NCI-H524 (cell line): ENCODE results near the gene LPGAT1.
"Not testable (repeated sequence)": the region's sequence is repeated elsewhere in the genome, so short reads cannot be mapped to it uniquely, and the experiment has no call there.

ENCODE experiments used
- DNase-seq, 2 experiments: peaks; one replicate each; lab custom pipeline; 2025; lab: John Stamatoyannopoulos, UW

The LPGAT1 gene

GRCh38 chr1:211735208-211736170, 95.1 kb downstream of the LPGAT1 start:
- DNase-seq: no peak

GRCh38 chr1:211734791-211735190, 95.8 kb downstream of the LPGAT1 start:
- no peak for DNase-seq

GRCh38 chr1:211734359-211734758, 96.2 kb downstream of the LPGAT1 start:
- no peak for DNase-seq

GRCh38 chr1:211732293-211732980, 98.1 kb downstream of the LPGAT1 start:
- DNase-seq: no peak

GRCh38 chr1:211731456-211732292, 98.9 kb downstream of the LPGAT1 start:
- DNase-seq: peak in 1 of 2 experiments; percentile 43

- no peak for DNase-seq
These were observed 100.2 kb downstream of the LPGAT1 start for GRCh38 chr1:211730347-211730746.

- DNase-seq: no peak
These were observed 101.3 kb downstream of the LPGAT1 start for GRCh38 chr1:211729238-211729637.

GRCh38 chr1:211726467-211726995, 104.0 kb downstream of the LPGAT1 start:
- peak in 1 of 2 experiments; percentile 27 for DNase-seq

- DNase-seq: no peak
These were observed 105.8 kb downstream of the LPGAT1 start for GRCh38 chr1:211724687-211725196.

GRCh38 chr1:211723273-211723672, 107.3 kb downstream of the LPGAT1 start:
- no peak for DNase-seq

GRCh38 chr1:211722277-211723175, 108.0 kb downstream of the LPGAT1 start:
- DNase-seq: no peak

GRCh38 chr1:211716555-211716954, 114.0 kb downstream of the LPGAT1 start:
- DNase-seq: not testable (repeated sequence)

GRCh38 chr1:211715971-211716370, 114.6 kb downstream of the LPGAT1 start:
- DNase-seq: peak; percentile 57 to 94

- peak in 1 of 2 experiments; percentile 28 for DNase-seq
These were observed 116.4 kb downstream of the LPGAT1 start for GRCh38 chr1:211714154-211714553.

GRCh38 chr1:211713231-211713630, 117.3 kb downstream of the LPGAT1 start:
- no peak for DNase-seq

GRCh38 chr1:211711315-211711705, 119.3 kb downstream of the LPGAT1 start:
- DNase-seq: no peak

- DNase-seq: no peak
These were observed 119.8 kb downstream of the LPGAT1 start for GRCh38 chr1:211710566-211711314.

GRCh38 chr1:211708926-211709325, 121.6 kb downstream of the LPGAT1 start:
- peak in 1 of 2 experiments; percentile 18 for DNase-seq

GRCh38 chr1:211708006-211708405, 122.6 kb downstream of the LPGAT1 start:
- no peak for DNase-seq
